Cardiac muscle cell (in vitro differentiated cells and primary cell): ENCODE results near the gene NBEAL2. TPM values are rescaled to one million over a fixed set of nuclear protein-coding genes. Genes with fewer than 3 reads are reported as not detected.

Experiments used
- DNase-seq, 2 donors: peaks; one replicate each; pipeline versions ENCODE4 v3.0.0 to v3.0.0-alpha.2; 2010 to 2017; ENCODE audit warnings: low read depth in 1 of 2, low spot score in 1 of 2
- H3K27ac ChIP-seq: fragments of 200-600 bp; sonication (generic); 2 replicates; pipeline ENCODE4 v1.5.1; 2016
- H3K27me3 ChIP-seq: fragments of 200-600 bp; sonication (generic); 2 replicates; pipeline ENCODE4 v1.6.0; 2016; ENCODE audit warnings: control low read depth
- H3K36me3 ChIP-seq: fragments of 200-600 bp; sonication (generic); 2 replicates; pipeline ENCODE4 v1.5.1; 2016; ENCODE audit warnings: control low read depth
- H3K4me1 ChIP-seq: fragments of 200-600 bp; sonication (generic); 2 replicates; pipeline ENCODE4 v1.8.1; 2017; ENCODE audit warnings: low read depth, mild to moderate bottlenecking, mixed run types
- H3K4me3 ChIP-seq: fragments of 200-600 bp; sonication (generic); 2 replicates; pipeline ENCODE4 v1.5.1; 2016; ENCODE audit warnings: mild to moderate bottlenecking
- H3K9me3 ChIP-seq: fragments of 200-600 bp; sonication (generic); 2 replicates; pipeline ENCODE4 v1.5.1; 2017; ENCODE audit warnings: low read depth, mild to moderate bottlenecking, control low read depth
- polyA plus RNA-seq: library from polyadenylated mRNA; unstranded; fragments of >200 nt; fragmentation: Nextera tagmentation; extraction: Ambion mirVana; gene quantifications from 2 replicates; pipeline ENCODE4 v1.2.1, GENCODE V29; 2016
- total RNA-seq: library from RNA; depleted of rRNA; stranded (reverse); fragments of >200 nt; gene quantifications from 2 replicates; pipeline ENCODE4 v1.2.3, GENCODE V29; 2016
- TF ChIP-seq, protein P1 (sequence below): IDR thresholded peaks from 2 replicates; pipeline ENCODE4 v1.5.1; 2012; ENCODE audit warnings: low read depth, mild to moderate bottlenecking, low read length

NBEAL2 gene
- total and polyA plus RNA-seq, 2 experiments from 2014 or later: 8.3 to 10.6 TPM

- no peak for DNase-seq
- no peak overlapping the region for H3K4me3 ChIP-seq
- no peaks in the 10 kb centered on the region for H3K27me3 ChIP-seq
- TF ChIP-seq, protein P1, sequence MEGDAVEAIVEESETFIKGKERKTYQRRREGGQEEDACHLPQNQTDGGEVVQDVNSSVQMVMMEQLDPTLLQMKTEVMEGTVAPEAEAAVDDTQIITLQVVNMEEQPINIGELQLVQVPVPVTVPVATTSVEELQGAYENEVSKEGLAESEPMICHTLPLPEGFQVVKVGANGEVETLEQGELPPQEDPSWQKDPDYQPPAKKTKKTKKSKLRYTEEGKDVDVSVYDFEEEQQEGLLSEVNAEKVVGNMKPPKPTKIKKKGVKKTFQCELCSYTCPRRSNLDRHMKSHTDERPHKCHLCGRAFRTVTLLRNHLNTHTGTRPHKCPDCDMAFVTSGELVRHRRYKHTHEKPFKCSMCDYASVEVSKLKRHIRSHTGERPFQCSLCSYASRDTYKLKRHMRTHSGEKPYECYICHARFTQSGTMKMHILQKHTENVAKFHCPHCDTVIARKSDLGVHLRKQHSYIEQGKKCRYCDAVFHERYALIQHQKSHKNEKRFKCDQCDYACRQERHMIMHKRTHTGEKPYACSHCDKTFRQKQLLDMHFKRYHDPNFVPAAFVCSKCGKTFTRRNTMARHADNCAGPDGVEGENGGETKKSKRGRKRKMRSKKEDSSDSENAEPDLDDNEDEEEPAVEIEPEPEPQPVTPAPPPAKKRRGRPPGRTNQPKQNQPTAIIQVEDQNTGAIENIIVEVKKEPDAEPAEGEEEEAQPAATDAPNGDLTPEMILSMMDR: no peak
- no peaks in the 10 kb centered on the region for H3K9me3 ChIP-seq
- H3K36me3 ChIP-seq: no peaks in the 10 kb centered on the region
- no peak overlapping the region for H3K27ac ChIP-seq
- H3K4me1 ChIP-seq: no peaks in the 10 kb centered on the region
Measured at GRCh38 chr3:47007001-47007400, 27.5 kb downstream of the NBEAL2 start.

DNA sequence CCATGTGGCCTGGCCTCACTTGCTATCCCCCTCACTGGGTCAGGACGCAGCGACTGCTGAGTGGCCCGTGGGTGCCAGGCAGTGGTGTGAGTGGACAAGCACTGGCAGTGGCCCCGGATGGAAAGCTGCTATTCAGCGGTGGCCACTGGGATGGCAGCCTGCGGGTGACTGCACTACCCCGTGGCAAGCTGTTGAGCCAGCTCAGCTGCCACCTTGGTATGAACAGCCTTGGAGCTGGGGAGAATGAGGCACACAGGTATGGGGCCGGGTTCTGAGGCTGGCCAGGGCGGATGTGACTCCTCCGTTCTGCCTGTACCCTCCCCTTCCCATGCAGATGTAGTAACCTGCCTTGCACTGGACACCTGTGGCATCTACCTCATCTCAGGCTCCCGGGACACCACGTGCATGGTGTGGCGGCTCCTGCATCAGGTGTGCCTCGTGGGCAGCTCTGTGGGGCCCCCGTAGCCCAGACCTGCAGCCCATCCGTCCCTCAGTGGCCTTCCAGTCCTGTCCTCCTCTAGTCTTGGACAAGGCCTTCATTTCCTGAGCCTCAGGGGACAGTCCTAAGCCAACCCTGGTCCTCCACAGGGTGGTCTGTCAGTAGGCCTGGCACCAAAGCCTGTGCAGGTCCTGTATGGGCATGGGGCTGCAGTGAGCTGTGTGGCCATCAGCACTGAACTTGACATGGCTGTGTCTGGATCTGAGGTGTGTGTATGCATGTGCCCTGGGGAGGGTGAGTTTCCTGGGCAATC is 28.2 kb downstream of the NBEAL2 start:
- TF ChIP-seq, protein P1: no peak
- Histone ChIP-seq H3K9me3 (no peaks in the 10 kb centered on the region), H3K27me3 (no peaks in the 10 kb centered on the region), H3K4me3 (no peak overlapping the region), H3K36me3 (no peaks in the 10 kb centered on the region), H3K27ac (no peak overlapping the region), H3K4me1 (no peaks in the 10 kb centered on the region)
- DNase-seq: no peak

- no peaks in the 10 kb centered on the region for H3K4me1 ChIP-seq
- no peaks in the 10 kb centered on the region for H3K9me3 ChIP-seq
- no peak for DNase-seq
- H3K27ac ChIP-seq: no peak overlapping the region
- TF ChIP-seq, protein P1: no peak
- no peaks in the 10 kb centered on the region for H3K36me3 ChIP-seq
- no peak overlapping the region for H3K4me3 ChIP-seq
- H3K27me3 ChIP-seq: no peaks in the 10 kb centered on the region
Measured at GRCh38 chr3:47008234-47008796, 28.8 kb downstream of the NBEAL2 start.

- no peaks in the 10 kb centered on the region for H3K4me1 ChIP-seq
- no peaks in the 10 kb centered on the region for H3K27me3 ChIP-seq
- no peaks in the 10 kb centered on the region for H3K36me3 ChIP-seq
- DNase-seq: no peak
- no peak overlapping the region for H3K4me3 ChIP-seq
- no peaks in the 10 kb centered on the region for H3K9me3 ChIP-seq
- TF ChIP-seq, protein P1: no peak
- no peak overlapping the region for H3K27ac ChIP-seq
Measured at GRCh38 chr3:47008851-47009224, 29.4 kb downstream of the NBEAL2 start.

DNA sequence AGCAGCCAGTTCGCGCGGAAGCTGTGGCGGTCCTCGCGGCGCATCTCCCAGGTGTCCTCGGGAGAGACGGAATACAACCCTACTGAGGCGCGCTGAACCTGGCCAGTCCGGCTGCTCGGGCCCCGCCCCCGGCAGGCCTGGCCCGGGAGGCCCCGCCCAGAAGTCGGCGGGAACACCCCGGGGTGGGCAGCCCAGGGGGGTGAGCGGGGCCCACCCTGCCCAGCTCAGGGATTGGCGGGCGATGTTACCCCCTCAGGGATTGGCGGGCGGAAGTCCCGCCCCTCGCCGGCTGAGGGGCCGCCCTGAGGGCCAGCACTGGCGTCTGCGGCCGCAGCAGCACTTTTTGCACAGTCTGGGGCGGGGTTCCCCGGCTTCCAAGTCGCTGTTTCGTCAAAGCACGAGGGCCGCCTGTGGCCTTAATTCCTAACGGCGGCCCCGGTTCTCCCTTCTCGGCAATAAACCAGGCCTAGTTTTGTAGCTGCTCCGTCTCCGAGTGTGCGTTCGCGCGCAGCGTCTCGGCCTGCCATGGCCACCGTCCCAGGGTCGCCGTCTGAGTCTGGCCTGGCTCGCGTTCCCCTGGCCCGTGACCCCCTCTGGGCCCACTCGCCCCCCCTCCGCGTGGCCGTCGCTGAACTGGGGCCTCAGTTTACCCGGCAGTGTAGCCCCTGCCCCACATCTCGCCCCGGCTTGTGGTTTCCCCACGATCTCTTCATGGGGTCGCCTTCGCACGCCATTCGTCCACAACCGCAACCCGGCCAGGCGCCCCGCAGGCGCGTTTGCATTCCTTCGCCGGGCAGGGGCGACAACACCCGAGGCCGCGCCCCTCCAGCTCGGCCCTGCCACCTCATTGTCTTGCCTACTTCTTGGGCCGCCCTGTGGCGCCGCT is 30.0 kb downstream of the NBEAL2 start:
- DNase-seq: peak; percentile 83 to 97
- H3K27me3 ChIP-seq: no peaks in the 10 kb centered on the region

More for the DNA sequence above, 30.0 kb downstream of the NBEAL2 start:
- H3K36me3 ChIP-seq: no peaks in the 10 kb centered on the region
- TF ChIP-seq, protein P1: peak; percentile 2
- no peaks in the 10 kb centered on the region for H3K9me3 ChIP-seq
- peak overlapping the region; percentile 73 for H3K27ac ChIP-seq
- H3K4me3 ChIP-seq: peak overlapping the region; percentile 19
- no peaks in the 10 kb centered on the region for H3K4me1 ChIP-seq
